Left lobe of liver (tissue), 2 donors: Measurements from ENCODE around the gene MCHR1. TPM values are rescaled to one million over a fixed set of nuclear protein-coding genes. Genes with fewer than 3 reads are reported as not detected.
"Not testable (repeated sequence)": the region's sequence is repeated elsewhere in the genome, so short reads cannot be mapped to it uniquely, and the experiment has no call there.

ENCODE experiments used
- ATAC-seq: fragments of 200-7000 bp; cut with Tn5 transposase; one replicate; pipeline ENCODE4 v1.9.1; 2020; ENCODE audit warnings: mild to moderate bottlenecking, moderate library complexity
- DNase-seq: peaks from one replicate; pipeline ENCODE4 v3.0.0-alpha.2; 2020; ENCODE audit warnings: low spot score
- total RNA-seq: library from RNA; stranded (reverse); gene quantifications from one replicate; pipeline ENCODE4 v1.2.1, GENCODE V29; 2021
- donor health status: DM: no; HTN: no; CAD: no; lungs with moderate emphysema.
- donor health status: DM: no; HTN: yes; CAD: no.

Gene MCHR1
- total RNA-seq, 1 donor from 2014 or later, result 2.3 TPM

GRCh38 chr22:40685406-40685805 lies 6.1 kb downstream of the MCHR1 start:
- ATAC-seq, result no peak
- DNase-seq, result no peak

GRCh38 chr22:40687706-40688105 lies 8.4 kb downstream of the MCHR1 start:
- no peak for ATAC-seq
- DNase-seq, result no peak

- ATAC-seq, result no peak
Observed at GRCh38 chr22:40690370-40690769, 11.1 kb downstream of the MCHR1 start.

DNA sequence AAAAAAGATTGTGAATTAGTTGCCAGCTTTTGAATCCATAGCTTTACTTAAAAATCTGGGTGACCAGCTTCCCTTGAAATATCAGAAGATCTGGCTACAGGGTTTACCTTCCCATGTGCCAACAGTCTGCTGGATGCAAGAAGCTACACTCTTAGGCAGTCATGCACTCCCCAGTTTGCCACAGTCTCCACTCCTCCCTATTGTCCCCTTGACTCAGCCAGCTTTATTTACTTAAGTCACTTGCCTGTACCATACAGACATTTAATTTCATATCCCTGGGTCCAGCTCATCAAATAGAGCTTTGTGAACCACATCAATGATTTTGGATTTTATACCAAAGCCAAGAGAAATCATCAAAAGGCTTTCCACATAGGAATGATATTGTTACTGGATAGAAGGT lies 12.2 kb downstream of the MCHR1 start:
- DNase-seq, result no peak
- no peak for ATAC-seq

More at GRCh38 chr22:40690370-40690769, 11.1 kb downstream of the MCHR1 start:
- no peak for DNase-seq

GRCh38 chr22:40694411-40694810 lies 15.1 kb downstream of the MCHR1 start:
- DNase-seq (no peak), ATAC-seq (peak; percentile 31)

DNA sequence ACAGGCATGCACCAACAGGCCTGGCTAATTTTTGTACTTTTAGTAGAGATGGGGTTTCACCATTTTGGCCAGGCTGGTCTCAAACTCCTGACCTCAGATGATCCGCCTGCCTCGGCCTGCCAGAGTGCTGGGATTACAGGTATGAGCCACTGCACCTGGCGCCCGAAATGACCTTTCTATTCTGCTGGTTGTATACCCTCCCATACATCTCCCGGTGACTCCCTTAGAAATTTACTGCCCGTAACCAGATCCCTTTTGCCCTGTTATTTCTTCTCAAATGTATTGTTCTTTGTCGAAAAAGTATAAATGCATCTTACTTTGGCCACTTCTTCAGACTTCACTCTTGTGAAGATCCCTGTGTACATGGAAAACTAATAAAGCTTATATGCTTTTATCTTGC lies 22.0 kb downstream of the MCHR1 start:
- ATAC-seq, result no peak
- no peak for DNase-seq

GRCh38 chr22:40703174-40703573 lies 23.9 kb downstream of the MCHR1 start:
- no peak for ATAC-seq

DNA sequence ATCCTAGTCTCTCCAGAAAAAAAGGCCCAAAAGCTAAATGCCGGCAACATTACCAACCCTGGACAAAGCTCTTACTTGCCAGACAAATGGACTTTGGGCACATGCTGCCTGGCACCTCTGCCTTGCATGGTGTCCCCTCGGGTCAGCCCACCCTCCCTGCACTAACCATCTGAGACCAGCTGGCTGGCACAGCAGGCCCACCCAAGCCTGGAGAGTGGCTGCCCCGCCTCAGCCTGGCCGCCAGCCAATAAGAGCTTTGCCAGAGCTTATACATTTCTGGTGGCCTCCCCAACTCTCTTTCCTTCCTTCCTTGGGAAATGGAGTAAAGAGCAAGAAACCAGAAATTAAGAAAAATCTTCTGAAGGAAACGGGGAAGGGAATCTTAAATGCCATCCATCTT lies 24.5 kb downstream of the MCHR1 start:
- no peak for ATAC-seq
- no peak for DNase-seq

More at GRCh38 chr22:40703174-40703573, 23.9 kb downstream of the MCHR1 start:
- DNase-seq, result no peak

GRCh38 chr22:40705918-40706682 lies 26.8 kb downstream of the MCHR1 start:
- no peak for ATAC-seq

DNA sequence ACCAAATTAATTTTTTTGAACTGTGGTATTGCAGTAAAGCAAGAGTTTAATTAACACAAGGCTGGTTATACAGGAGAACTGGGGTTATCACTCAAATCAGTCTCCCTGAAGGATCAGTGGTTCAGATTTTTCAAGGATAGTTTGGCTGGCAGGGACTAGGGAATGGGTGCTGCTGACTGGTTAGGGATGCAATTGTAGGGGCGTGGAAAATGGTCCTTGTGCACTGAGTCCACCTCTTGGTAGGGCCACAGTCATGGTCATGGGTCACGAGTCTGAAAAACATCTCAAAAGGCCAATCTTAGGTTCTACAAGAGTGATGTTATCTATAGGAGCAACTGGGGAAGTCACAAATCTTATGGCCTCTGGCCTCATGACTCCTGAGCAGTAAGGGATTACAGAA lies 27.9 kb downstream of the MCHR1 start:
- no peak for DNase-seq
- ATAC-seq, result no peak

More at GRCh38 chr22:40705918-40706682, 26.8 kb downstream of the MCHR1 start:
- no peak for DNase-seq

GRCh38 chr22:40708177-40708576 lies 28.9 kb downstream of the MCHR1 start:
- DNase-seq, result no peak
- no peak for ATAC-seq

GRCh38 chr22:40709752-40710413 lies 30.6 kb downstream of the MCHR1 start:
- ATAC-seq (peak; percentile 45), DNase-seq (no peak)

- ATAC-seq (no peak), DNase-seq (no peak)
Observed at GRCh38 chr22:40712311-40712710, 33.0 kb downstream of the MCHR1 start.

GRCh38 chr22:40714499-40715337 lies 35.4 kb downstream of the MCHR1 start:
- ATAC-seq, result peak; percentile 61

DNA sequence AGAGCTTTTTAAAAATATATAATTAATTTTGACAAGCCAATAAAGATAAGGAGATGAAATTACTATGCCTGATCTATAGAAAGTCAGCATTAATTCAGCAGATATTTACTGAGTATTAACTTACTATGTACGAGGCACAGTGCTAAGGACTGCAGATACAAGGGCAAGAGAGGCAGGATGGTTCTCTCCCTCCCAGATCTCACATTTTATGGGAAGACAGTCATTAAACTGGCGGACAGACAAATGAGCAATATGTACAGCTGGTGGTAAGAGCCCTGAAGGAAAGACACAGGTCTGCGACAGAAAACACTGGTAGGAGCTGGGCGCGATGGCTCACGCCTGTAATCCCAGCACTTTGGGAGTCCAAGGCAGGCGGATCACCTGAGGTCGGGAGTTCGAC lies 36.8 kb downstream of the MCHR1 start:
- DNase-seq, result no peak
- ATAC-seq, result no peak

More at GRCh38 chr22:40714499-40715337, 35.4 kb downstream of the MCHR1 start:
- no peak for DNase-seq

DNA sequence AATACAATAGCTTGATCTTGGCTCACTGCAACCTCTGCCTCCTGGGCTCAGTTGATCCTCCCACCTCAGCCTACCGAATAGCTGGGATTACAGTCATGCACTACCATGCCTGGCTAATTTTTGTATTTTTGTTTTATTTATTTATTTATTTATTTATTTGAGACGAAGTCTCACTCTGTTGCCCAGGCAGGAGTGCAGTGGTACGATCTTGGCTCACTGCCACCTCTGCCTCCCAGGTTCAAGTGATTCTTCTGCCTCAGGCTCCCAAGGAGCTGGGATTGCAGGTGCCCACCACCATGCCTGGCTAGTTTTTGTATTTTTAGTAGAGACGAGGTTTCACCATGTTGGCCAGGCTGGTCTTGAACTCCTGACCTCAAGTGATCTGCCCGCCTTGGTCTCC lies 38.4 kb downstream of the MCHR1 start:
- ATAC-seq, DNase-seq: not testable (repeated sequence)

DNA sequence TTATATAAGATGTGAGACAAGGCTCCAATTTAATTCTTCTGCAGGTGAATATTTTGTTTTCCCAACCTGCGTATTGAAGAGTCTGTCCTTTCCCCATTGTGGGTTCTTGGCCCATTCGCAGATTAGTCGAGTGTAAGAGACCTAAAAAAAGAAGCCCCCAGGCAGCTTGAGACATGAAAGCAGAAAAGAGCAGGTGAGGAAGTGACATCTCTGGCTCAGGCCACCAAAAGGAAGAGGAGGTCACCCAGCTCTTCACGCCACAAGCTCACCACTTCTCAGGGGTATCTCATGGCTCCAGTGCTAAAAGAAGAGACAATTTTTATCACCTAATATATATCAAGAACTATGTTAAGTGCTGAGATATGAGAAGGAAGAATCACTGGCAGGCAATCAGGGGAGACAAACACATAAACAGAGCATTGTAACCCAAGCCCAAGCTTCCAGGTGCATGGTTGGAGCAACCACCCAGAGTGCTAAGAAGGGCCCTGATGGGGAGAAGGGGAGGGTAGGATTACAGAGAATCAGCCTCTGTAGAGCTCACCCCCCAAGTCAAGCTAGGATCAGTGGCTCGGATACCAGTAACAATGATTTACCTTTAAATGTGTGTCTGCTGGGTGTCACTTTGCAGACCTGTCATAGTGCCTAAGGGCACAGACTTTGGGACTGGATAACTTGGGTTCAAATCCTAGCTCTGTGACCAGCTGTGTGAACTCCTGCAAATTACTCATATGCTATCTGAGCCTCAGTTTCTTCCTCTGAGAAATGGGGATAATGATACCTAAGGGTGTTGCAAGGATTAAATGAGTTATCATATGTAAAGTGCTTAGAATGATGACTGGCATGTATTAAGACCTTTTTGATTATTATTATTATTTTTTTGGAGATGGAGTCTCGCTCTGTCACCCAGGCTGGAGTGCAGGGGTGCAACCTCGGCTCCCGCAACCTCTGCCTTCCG lies 39.2 kb downstream of the MCHR1 start:
- DNase-seq (no peak), ATAC-seq (no peak)

DNA sequence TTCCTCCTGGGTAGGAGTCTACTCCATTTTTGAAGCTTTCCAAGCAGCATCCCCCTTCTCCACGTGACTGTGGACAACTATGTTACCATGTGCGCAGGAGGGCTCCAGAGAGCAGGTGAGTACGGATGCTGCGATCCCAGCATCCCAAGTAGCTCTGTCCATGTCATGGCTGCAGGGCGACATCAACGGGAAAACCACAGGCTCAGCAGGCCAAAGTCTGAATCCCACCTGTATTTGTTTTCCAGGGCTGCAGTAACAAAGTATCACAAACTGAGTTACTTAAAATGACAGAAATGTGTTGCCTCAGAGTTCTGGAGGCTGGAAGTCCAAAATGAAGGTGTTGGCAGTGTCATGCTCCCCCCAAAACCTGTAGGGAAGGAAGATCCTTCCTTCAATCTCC lies 40.3 kb downstream of the MCHR1 start:
- ATAC-seq, result no peak
- no peak for DNase-seq

- not testable (repeated sequence) for ATAC-seq, DNase-seq
Observed at GRCh38 chr22:40720156-40720537, 40.9 kb downstream of the MCHR1 start.

DNA sequence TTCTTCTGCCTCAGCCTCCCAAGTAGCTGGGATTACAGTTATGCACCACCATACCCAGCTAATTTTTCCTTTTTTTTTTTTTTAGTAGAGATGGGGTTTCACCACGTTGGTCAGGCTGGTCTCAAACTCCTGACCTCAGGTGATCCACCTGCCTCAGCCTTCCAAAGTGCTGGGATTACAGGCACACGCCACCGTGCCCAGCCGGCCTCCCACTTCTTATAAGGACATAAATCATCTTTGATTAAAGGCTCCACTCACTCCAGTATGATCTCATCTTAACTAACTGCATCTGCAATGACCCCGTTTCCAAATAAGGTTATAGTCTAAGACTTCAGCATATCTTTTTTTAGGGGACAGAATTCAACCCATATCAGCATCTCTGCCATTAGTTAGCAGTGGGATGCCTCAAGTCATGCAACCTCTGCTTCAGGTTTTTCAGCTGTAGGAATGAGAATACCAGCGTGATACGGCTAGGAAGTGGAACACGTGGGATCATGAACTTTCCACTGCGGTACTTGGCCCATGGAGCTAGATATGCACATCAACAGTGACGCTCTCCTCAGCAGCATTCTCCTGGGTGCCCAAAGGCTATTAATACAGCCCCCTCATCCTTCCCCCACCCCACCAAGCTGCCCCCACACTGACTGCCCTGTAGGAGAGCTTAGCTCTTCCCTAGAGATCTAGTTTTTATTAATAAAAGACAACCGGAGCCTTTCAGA lies 41.4 kb downstream of the MCHR1 start:
- ATAC-seq, result no peak

More for the DNA sequence above, 41.4 kb downstream of the MCHR1 start:
- no peak for DNase-seq
